Prostate gland (tissue), 2 donors: Measurements from ENCODE around the gene STX16.

ENCODE experiments used
- CTCF ChIP-seq, 4 experiments: fragments of 200-600 bp in 2 of 4; fragments of 450-650 bp in 2 of 4; sonication (generic) in 2 of 4; IDR thresholded peaks; 1 replicate in 3 of 4; 2 replicates in 1 of 4; pipeline ENCODE4 v1.5.1; 2016 to 2019; ENCODE audit warnings: antibody characterized with exemption in 4 of 4, mild to moderate bottlenecking in 2 of 4, moderate library complexity in 2 of 4
- POLR2A ChIP-seq: fragments of 450-650 bp; IDR thresholded peaks from one replicate; pipeline ENCODE4 v1.6.1; 2016; ENCODE audit warnings: antibody characterized with exemption, mild to moderate bottlenecking

- TF ChIP-seq CTCF (IDR thresholded peaks at IDR 0.05) = no peak
- TF ChIP-seq POLR2A = no peak
These were observed 31.8 kb upstream of the STX16 start for GRCh38 chr20:58619077-58619863.
